ENCODE results near the gene ZMIZ1. TPM values are rescaled to one million over a fixed set of nuclear protein-coding genes. Genes with fewer than 3 reads are reported as not detected.

ZMIZ1 gene
- total RNA-seq, 1 experiment from 2014 or later: 20.4 TPM

DNA sequence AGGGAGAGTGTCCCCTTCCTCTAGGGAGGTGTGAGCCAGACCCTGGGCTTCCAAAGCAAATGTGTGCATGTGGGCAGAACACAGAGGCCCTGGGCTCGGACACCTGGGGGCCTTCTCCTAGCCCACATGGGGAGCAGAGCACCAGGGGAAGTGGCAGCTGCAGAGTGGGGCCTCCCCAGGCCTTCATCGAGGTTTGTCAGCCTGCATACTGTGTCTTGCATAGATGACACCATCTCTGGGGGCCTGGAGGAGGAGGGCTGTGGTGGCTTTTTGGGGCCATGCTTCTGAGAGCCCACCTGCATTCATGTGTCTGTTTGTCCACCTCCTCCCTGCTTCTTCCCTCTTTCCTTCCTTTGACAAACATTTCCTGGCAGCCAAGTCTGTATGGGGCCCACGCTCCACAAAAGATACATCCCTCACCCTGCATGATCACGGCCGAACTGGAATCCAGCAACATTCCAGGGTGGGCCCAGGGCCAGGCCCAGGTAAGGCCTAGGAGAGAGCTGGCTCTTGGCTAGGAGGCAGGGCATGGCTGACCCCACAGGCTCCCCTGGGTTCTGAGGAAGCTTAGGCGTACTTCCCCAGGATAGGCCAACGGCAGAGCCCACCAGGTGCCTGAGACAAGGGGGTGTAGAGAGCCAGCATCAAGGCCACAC is 79.2 kb downstream of the ZMIZ1 start:
- Histone ChIP-seq H3K27me3 (ENCODE audit: control insufficient read depth, insufficient read depth, low read length) (no peaks in the 10 kb centered on the region), H3K4me3 (ENCODE audit: insufficient read depth, low read depth, low read length) (no peak overlapping the region), H3K36me3 (replicated peaks; ENCODE audit: control insufficient read depth, insufficient read depth, low read length) (no peaks in the 10 kb centered on the region)
- no peak for DNase-seq

GRCh38 chr10:79148452-79149344 is 79.9 kb downstream of the ZMIZ1 start:
- no peak for DNase-seq

DNA sequence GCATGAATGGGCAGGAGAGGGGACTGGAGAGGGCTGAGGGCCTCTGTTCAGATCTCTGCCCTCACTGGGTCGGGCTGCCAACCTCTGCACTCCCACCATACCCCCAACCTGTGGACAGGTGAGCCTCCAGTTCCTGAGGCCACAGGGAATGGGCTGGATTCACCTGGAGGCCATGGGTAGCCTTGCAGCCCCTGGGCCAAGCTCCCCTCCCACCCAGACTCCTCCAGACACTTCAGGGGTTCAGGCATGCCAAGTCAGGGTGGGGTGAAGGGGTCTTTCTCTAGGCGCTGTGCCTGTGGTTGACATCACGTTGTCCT is 80.5 kb downstream of the ZMIZ1 start:
- no peak for DNase-seq
- Histone ChIP-seq H3K27me3 (ENCODE audit: control insufficient read depth, insufficient read depth, low read length) (no peaks in the 10 kb centered on the region), H3K4me3 (ENCODE audit: insufficient read depth, low read depth, low read length) (no peak overlapping the region), H3K36me3 (replicated peaks; ENCODE audit: control insufficient read depth, insufficient read depth, low read length) (no peaks in the 10 kb centered on the region; the same call in 1 of the 2 replicates)

More at GRCh38 chr10:79148452-79149344, 79.9 kb downstream of the ZMIZ1 start:
- Histone ChIP-seq H3K27me3 (ENCODE audit: control insufficient read depth, insufficient read depth, low read length) (no peaks in the 10 kb centered on the region), H3K4me3 (ENCODE audit: insufficient read depth, low read depth, low read length) (no peak overlapping the region), H3K36me3 (replicated peaks; ENCODE audit: control insufficient read depth, insufficient read depth, low read length) (no peaks in the 10 kb centered on the region)

DNA sequence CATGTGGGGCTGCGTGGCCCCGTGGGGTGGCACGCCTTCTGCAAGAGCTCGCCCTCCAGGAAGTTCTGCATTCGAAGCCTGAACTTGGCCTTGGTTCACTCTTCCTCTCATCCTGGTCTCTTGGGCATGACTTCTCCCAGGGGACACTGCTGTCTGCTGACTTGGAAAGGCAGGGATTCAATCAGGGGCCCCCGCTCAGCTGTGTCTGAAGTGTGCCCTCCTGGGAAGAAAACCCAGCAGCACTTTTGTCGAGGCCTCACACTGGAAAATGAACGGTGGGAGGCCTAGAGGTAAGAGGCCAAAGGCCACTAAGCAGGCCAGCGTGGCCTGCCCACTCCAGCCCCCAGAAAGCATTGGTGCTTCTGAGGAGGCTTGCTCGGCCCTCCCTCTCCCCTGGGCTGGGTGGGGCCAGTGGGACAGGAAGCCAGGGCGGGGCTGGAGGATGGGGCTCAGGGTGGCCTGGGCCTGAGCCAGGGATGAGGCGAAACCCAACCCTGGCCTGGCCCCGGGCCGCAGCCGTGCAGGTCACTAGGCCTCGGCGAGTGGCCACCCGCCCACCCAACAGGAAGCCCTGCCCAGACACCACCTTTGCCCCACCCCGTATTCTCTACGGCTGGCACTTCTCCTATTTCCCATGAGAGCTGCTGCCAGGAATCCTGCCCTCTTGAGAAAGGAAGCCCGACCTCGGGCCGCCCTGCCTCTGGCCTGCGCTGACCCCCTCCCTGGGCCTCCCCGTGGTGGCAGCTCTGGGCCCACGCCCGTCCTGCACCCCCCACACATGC is 81.1 kb downstream of the ZMIZ1 start:
- DNase-seq: peak; percentile 78
- Histone ChIP-seq H3K27me3 (ENCODE audit: control insufficient read depth, insufficient read depth, low read length) (no peaks in the 10 kb centered on the region), H3K4me3 (ENCODE audit: insufficient read depth, low read depth, low read length) (no peak overlapping the region), H3K36me3 (replicated peaks; ENCODE audit: control insufficient read depth, insufficient read depth, low read length) (no peaks in the 10 kb centered on the region; the same call in 1 of the 2 replicates)

DNA sequence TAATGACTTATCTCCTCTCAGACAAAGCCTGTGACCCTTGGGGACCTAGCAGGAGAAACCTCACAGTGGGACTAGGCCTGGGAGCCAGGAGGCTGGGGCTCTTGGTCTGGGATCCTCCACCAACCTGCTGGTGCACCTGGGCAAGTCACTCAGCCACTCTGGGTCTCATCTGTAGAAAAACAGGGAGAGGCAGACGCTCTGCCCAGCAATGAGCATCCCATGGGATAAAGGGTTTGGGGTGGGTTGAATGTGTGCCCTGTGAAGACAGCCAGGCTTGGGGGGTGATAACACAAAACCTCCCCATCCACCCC is 81.6 kb downstream of the ZMIZ1 start:
- Histone ChIP-seq H3K4me3 (ENCODE audit: insufficient read depth, low read depth, low read length) (no peak overlapping the region), H3K27me3 (ENCODE audit: control insufficient read depth, insufficient read depth, low read length) (no peaks in the 10 kb centered on the region), H3K36me3 (replicated peaks; ENCODE audit: control insufficient read depth, insufficient read depth, low read length) (no peaks in the 10 kb centered on the region; the same call in 1 of the 2 replicates)
- no peak for DNase-seq

- no peak overlapping the region for H3K4me3 ChIP-seq (ENCODE audit: insufficient read depth, low read depth, low read length)
- H3K27me3 ChIP-seq (ENCODE audit: control insufficient read depth, insufficient read depth, low read length): no peaks in the 10 kb centered on the region
- no peak for DNase-seq
- H3K36me3 ChIP-seq (replicated peaks; ENCODE audit: control insufficient read depth, insufficient read depth, low read length): no peaks in the 10 kb centered on the region; the same call in 1 of the 2 replicates
Observed at GRCh38 chr10:79152423-79152817, 83.7 kb downstream of the ZMIZ1 start.

DNA sequence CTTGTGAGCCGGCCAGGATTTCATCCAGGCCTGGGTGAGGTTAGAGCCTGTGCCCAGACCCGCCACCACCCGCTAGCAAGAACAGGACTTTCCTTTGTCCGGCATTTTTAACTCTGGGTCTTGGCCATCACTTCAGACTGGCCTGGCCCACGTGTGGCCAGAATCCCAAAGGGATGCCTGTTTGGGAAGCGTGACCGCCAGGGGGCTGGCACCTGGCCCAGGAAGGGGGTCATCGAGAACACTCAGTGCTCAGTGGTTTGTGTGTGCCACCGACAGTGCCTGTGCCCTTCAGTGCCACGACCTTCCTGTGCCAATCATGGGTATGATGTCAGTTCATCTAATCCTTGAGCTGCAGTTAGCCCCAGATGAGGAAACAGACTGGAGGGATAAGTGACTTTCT is 85.0 kb downstream of the ZMIZ1 start:
- Histone ChIP-seq H3K27me3 (ENCODE audit: control insufficient read depth, insufficient read depth, low read length) (no peaks in the 10 kb centered on the region), H3K36me3 (replicated peaks; ENCODE audit: control insufficient read depth, insufficient read depth, low read length) (no peaks in the 10 kb centered on the region; the same call in 1 of the 2 replicates), H3K4me3 (ENCODE audit: insufficient read depth, low read depth, low read length) (no peak overlapping the region)
- no peak for DNase-seq

GRCh38 chr10:79155301-79156081 is 86.7 kb downstream of the ZMIZ1 start:
- DNase-seq: peak; percentile 68
- H3K36me3 ChIP-seq (replicated peaks; ENCODE audit: control insufficient read depth, insufficient read depth, low read length): no peaks in the 10 kb centered on the region; the same call in 1 of the 2 replicates
- H3K4me3 ChIP-seq (ENCODE audit: insufficient read depth, low read depth, low read length): no peak overlapping the region

DNA sequence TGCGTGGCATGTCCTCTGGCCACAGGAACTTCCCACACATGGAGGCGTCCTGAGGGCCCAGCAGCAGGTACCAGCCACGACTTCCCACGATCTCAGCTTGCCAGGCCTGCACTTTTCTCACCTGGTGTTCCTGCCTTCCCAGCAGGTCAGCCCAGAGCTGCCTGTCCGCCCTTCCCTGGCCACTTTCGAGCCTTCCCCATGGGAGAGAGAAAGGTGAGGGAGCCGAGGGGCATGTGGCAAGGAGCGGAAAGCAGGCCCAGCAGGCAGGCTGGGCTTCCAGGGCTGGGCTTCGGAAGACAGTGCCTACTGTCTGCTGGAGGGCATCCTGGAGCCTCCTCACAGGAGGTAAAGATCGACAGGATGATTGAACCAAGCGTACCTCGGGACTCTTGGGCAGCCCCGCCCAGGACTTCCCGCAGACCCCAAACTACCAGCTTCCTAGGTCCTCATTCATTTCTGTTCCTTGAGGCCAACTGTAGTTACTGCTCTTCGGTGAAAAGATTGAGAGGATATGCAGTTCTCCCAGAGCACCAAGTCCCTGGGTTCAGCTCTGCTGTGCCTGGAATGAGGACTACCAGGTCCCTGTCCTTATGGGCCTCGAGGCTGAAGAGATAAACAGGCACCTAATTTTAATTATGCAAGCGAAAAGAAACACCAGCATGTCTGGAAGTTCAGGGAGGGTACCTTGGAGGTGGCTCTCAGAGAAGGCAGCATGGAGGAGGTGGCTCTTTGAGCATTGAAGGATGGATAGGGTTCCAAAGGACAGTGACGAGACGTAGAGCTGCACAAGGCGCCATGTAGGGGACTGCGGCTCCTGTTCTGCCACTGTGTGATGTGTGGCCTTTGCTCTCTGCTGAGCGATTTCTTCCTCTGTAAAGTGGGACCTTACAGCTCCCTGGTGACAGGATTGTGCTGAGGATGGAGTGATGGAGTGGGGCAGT is 87.8 kb downstream of the ZMIZ1 start:
- Histone ChIP-seq H3K36me3 (replicated peaks; ENCODE audit: control insufficient read depth, insufficient read depth, low read length) (no peaks in the 10 kb centered on the region; the same call in 1 of the 2 replicates), H3K4me3 (ENCODE audit: insufficient read depth, low read depth, low read length) (no peak overlapping the region), H3K27me3 (ENCODE audit: control insufficient read depth, insufficient read depth, low read length) (no peaks in the 10 kb centered on the region)
- no peak for DNase-seq

More at GRCh38 chr10:79155301-79156081, 86.7 kb downstream of the ZMIZ1 start:
- no peaks in the 10 kb centered on the region for H3K27me3 ChIP-seq (ENCODE audit: control insufficient read depth, insufficient read depth, low read length)

DNA sequence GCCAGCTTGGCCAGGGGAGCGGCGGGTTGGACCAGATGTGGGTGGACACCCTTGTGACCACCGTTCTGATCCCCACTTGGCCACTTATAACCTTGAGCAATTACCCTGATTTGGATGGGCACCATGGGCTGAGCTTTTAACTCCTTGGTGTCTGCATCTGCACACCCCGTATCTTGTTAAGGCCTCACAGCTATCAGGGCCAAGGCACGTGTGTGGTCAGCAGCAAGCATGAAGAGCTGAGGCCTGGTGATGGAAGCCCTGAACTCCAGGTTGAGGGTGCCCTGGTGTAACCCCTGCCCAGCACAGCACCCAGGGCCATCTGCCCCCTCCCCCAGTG is 89.2 kb downstream of the ZMIZ1 start:
- Histone ChIP-seq H3K36me3 (replicated peaks; ENCODE audit: control insufficient read depth, insufficient read depth, low read length) (no peaks in the 10 kb centered on the region; the same call in 1 of the 2 replicates), H3K4me3 (ENCODE audit: insufficient read depth, low read depth, low read length) (no peak overlapping the region), H3K27me3 (ENCODE audit: control insufficient read depth, insufficient read depth, low read length) (no peaks in the 10 kb centered on the region)
- no peak for DNase-seq

DNA sequence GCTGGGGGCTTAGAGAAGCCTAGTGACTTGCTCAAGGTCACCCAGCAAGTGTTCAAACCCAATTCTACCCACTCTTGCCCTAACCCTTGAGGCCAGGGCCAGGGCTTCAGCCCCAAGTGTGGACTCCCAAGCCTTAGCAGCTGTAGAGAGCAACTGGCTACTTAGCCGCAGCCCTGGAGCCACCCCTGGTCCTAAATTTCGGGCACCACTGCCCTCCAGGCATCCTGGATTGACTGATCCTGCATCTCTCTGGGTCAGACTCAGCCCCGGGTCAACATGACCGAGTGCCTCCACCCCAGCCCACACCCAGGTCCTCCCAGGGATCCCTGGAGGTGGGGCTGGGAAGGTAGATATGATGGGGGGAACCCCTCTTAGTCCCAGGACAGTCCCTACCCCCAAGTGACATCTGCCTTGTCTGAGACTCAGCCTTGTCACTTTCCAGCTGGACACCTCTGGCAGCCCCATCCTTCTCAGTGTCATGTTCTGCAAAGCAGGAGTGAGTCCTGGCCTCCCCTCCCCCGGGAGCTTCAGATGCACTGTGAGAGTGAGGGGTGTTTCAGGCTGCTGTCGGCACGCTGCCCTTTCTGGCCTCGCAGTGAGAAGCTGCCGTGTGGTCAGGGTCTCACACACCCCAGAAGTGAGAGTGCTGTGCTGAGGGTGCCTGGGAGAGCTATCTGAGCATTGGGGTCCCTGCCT is 89.8 kb downstream of the ZMIZ1 start:
- H3K4me3 ChIP-seq (ENCODE audit: insufficient read depth, low read depth, low read length): no peak overlapping the region
- no peaks in the 10 kb centered on the region; the same call in 1 of the 2 replicates for H3K36me3 ChIP-seq (replicated peaks; ENCODE audit: control insufficient read depth, insufficient read depth, low read length)
- no peaks in the 10 kb centered on the region for H3K27me3 ChIP-seq (ENCODE audit: control insufficient read depth, insufficient read depth, low read length)
- DNase-seq: peak; percentile 77

DNA sequence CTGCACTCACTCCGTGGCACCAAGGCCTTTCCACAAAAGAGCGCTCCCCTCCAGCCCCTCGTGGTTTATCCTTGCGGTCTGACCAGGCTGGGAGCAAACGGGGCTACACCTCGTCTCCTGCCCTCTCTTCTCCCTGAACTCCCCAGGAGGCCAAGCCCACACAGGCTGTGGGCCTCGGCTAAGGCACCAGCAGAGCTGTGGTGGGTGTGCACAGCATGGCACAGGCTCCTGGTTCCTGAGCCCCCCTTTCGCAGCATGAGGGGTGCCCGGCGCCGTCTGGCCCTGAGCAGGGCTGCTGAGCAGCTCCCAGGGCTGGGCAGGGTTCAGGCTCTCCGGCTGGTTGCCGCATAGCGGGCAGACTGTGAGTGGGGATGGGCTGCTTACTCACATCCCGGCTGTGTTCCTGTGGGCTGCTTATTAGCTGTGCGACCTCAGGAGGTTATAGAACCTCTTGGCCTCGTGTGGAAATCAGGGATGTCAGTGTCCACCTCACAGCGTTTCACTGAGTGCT is 90.4 kb downstream of the ZMIZ1 start:
- DNase-seq: no peak
- Histone ChIP-seq H3K36me3 (replicated peaks; ENCODE audit: control insufficient read depth, insufficient read depth, low read length) (no peaks in the 10 kb centered on the region), H3K27me3 (ENCODE audit: control insufficient read depth, insufficient read depth, low read length) (no peaks in the 10 kb centered on the region), H3K4me3 (ENCODE audit: insufficient read depth, low read depth, low read length) (no peak overlapping the region)

- Histone ChIP-seq H3K4me3 (ENCODE audit: insufficient read depth, low read depth, low read length) (no peak overlapping the region), H3K27me3 (ENCODE audit: control insufficient read depth, insufficient read depth, low read length) (no peaks in the 10 kb centered on the region), H3K36me3 (replicated peaks; ENCODE audit: control insufficient read depth, insufficient read depth, low read length) (no peaks in the 10 kb centered on the region)
- DNase-seq: no peak
Observed at GRCh38 chr10:79159785-79160184, 91.0 kb downstream of the ZMIZ1 start.

All from H7 (cell line).